COLO829 (cell line): ENCODE measurements around the gene PTGFRN.

Experiments
- DNase-seq: peaks from one replicate; pipeline ENCODE4 v3.0.0; 2012; ENCODE audit warnings: low spot score

PTGFRN gene

DNA sequence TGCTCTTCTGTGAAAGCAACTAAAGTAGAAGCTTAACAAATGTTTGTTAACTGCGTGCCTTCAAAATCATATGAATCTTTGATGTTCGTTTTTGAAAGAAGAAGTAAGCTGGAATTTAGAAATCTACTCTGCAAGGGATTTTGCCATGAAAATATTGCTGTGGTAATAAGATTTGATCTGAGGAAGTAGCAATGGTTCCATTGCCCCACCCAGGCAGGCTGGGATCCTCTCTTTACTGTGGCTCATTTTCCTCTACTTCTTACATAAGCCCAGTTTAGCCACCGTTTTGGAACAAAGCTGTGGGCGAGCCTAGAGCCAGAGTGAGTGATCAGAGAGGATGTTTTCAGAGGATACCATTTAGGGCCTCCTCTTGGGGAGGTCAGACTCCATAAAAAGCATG, 20.3 kb upstream of the PTGFRN start:
- no peak for DNase-seq

- no peak for DNase-seq
Measured at GRCh38 chr1:116891396-116892079, 18.2 kb upstream of the PTGFRN start.

GRCh38 chr1:116895073-116895472, 14.6 kb upstream of the PTGFRN start:
- DNase-seq, result no peak

DNA sequence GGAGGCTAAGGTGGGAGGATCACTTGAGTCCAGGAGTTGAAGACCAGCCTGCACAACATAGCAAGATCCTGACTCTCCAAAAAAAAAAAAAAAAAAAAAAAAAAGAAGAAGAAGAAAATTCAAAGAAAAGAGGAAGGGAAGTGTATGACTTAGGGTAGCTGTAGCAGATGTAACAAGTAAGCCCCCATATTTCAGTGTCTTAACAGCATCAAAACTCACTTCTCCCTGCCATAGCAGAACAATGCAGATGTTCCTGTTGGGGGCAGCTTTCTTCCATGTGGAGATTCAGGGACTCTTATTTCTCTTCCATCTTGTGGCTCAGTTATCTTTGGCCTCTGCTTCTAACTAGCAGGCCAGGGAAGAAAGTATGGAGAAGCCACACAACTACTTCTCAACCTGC, 10.2 kb upstream of the PTGFRN start:
- DNase-seq, result no peak

- DNase-seq, result no peak
Measured at GRCh38 chr1:116900471-116901365, 9.0 kb upstream of the PTGFRN start.

DNA sequence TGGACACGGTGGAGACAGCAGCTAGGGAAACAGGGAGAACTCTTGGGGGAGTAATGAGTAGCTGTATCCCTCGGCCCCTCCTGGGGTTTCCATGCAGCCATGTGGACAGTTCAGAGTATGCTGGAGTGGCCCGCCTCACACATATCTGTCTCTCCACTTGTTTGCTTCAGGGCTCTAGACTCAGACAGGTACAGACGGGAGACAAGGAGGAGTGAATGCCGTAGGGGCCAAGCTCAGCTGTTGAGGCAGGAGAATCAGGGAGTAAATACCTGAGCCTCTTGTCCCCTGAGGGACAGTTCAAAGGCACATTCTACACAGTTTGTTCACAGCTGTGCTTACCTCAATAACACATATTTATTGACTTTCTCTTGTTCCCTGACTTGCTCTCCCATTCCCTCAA, 7.7 kb upstream of the PTGFRN start:
- no peak for DNase-seq

DNA sequence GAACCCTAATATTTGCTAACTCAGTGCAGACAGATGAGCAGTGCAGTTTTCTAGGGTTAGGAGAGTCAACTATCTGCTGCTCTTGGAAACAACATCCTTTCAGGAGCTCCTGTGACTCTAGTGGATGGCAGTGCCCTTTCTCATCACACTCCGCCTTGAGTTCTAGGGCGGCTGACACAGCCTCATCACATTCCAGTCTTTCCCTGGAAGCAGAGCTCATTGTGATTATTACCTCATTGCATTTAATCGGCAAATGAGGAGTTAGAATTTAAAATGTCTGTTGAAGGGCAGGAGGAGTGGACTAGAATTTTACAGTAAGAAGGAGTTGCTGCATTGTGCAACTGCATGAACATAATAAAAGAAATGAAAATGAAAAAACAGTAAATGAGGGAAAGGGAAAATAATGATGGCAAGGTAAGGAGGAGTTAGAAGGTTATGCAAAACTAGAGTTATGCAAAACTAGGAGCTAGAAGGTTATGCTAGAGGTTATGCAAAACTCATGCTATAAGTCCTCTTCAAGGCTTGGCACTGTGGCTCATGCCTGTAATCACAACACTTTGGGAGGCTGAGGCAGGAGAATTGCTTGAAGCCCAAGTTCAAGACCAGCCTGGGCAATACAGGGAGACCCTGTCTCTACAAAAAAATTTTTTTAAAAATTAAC, 6.9 kb upstream of the PTGFRN start:
- DNase-seq, result no peak

DNA sequence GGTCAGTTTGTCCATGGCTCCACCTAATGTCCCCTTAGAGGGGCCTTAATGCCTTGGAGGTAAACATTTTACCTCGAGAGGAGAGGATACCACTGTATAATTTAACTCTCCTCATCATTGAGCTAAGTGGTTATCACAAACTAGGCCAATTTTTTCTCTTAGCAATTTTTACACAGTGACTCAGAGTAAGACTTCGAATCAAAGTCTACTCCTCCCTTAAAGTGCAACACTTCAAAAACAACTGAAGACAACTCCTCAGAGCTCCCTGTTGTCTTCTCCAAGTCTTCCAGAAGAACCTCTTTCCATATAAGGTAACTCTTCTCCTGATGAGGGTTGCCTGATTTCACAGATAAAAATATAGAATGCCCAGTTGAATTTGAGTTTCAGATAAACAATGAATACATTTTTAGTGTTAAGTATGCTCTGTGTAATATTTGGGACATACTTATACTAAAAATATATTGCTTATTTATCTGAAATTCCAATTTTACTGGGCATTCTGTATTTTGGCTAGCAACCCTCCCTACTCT, 4.9 kb upstream of the PTGFRN start:
- DNase-seq, result no peak

DNA sequence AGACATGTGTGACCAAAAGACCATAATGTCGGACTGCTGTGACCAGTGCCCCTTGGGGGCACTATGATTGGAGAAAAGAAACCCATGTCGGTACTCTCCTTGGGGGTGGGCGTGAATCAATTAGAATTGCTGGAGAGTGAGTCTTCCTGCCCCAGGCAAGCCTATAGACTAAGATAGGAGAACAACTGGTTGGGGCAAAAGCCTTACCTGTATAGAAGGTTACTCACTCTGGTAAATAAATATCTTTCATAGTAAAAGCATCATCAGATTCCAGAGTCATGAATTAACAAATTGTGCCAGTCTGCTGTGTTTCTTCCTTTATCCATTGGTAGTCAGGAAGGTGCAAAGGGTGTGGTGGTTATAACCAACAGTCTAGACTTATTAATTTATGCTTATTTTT, 2.9 kb upstream of the PTGFRN start:
- no peak for DNase-seq

GRCh38 chr1:116907351-116907750, 2.4 kb upstream of the PTGFRN start:
- DNase-seq, result no peak

DNA sequence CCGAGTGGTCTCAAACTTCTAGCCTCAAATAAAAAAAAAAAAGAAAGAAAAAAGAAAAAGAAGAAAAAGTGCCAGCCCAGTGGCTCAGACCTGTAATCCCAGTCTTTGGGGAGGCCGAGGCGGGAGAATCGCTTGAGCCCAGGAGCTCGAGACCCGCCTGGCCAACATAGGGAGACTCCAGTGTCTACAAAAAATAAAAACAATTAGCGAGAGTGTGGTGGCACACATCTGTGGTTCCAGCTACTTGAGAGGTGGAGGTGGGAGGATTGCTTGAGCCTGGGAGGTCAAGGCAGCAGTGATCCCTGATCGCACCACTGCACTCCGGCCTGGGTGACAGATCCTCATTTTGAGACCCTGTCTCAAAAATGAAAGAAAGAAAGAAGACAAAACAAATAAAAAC, 1.4 kb upstream of the PTGFRN start:
- no peak for DNase-seq

DNA sequence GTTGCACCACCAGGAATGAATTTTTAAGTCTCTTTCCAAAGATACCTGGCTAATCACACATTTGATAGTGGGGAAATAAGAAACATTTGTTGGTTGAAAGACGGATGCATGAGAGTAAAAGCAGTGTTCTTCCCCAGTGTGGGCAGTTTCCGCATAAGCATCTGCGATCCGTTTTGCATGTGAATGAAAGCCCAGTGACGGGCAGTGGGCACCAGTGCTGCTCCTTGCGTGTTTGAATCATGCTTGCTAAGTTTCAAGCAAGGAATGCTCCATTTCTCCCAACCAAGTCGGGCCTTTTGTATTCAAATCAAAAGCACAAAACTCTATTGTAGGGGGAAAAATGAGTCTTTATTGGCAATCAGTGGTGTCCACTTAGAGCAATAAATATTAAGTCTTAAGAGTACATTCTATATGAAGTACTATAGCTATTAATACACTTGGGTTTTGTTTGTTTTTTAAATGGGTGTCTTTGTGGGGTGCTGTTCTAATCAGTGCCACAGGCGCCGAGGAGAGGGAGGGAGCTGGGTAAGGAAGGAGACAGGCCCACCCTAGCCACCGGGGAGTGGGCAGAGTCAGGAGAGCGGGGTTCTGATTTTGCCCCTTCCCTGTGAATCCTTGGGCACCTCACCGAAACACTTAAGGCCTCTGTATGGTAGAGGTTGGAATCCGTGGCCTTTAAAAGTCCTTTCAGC, 750 bp upstream of the PTGFRN start:
- no peak for DNase-seq

- no peak for DNase-seq
Measured at GRCh38 chr1:116910379-116911187, 867 bp downstream of the PTGFRN start.

GRCh38 chr1:116911188-116911553, 1.5 kb downstream of the PTGFRN start:
- DNase-seq, result no peak

DNA sequence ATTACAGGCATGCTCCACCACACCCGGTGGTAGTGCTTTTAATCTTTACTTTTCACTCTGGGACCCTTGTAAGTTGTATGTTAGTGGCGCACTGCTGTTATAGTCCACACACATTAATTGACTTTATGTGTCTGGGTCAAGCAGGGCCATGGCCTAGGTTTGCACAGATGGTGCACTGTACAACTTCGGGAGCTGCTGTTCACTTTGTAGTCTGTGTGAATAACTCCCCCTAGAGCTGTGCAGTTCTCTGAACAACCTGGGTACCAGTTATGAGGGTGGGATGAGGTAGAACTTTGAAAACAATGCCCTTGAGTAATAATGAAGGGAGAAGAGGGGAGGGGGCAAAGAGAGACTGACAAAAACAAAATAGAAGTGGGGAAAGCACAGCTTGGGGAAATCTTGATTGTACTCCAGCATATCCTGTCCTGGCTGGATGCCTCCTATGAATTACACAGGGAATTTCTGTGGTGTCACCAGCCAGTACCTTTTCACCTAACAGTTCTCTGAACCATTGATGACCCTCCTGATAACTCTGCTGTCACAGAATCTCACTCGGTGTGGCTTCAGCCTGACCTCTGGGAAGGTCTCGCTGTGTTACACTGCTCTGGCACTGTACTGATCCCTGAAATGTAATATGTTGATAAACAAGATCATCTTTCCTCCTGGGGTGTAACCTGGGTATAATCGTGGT, 2.2 kb downstream of the PTGFRN start:
- no peak for DNase-seq

DNA sequence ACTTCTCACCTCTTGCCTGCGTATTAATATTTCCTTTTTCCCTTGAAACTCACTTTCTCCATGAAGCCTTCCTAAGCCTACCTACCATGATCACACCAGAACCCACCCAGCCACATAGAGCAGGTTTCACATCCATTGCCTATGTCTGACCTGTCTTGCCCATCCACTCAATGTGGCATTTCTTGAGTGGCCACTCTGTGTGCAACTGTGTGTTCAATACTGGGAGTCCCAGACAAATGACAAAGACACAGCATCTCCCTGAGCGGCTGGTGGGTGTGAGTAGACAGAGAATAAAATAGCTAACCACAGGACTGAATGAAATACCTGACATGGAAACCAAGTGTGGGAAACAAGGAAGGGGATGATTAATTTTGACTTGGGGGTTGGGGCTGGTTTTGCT, 3.1 kb downstream of the PTGFRN start:
- DNase-seq, result no peak

DNA sequence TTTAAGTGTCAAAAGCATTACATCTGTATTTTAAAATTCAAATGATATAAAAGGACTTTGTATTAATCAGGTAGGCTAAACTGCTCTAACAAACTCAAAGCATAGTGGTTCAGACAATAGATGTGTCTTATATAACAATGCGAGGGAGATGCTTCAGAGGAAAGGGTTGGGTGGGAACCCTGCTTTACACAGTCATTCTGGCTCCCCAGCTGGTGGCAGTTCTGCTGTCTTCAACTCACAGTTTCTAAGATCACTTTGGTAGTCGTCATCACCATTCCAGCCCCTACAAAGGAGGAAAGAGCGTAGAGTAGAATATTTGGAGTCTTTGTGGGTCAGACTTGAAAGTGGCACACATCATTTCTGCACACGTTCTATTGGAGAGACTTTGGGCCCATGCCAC, 4.2 kb downstream of the PTGFRN start:
- DNase-seq, result no peak

- no peak for DNase-seq
Measured at GRCh38 chr1:116914667-116915066, 5.0 kb downstream of the PTGFRN start.

- no peak for DNase-seq
Measured at GRCh38 chr1:116915086-116915661, 5.5 kb downstream of the PTGFRN start.

- DNase-seq, result no peak
Measured at GRCh38 chr1:116916002-116916401, 6.3 kb downstream of the PTGFRN start.
